Lower lobe of right lung (tissue), 2 donors: ENCODE measurements around the gene SMOC1. TPM values are rescaled to one million over a fixed set of nuclear protein-coding genes. Genes with fewer than 3 reads are reported as not detected.

Source experiments
- ATAC-seq, 2 donors: fragments of 200-7000 bp; cut with Tn5 transposase; one replicate each; pipeline ENCODE4 v1.9.1; 2020 to 2022; ENCODE audit warnings: mild to moderate bottlenecking in 2 of 2, moderate library complexity in 2 of 2
- DNase-seq: peaks from one replicate; pipeline ENCODE4 v3.0.0-alpha.2; 2020
- H3K27ac ChIP-seq: fragments of 200-600 bp; one replicate; pipeline ENCODE4 v1.8.0; 2022
- H3K27me3 ChIP-seq: fragments of 200-600 bp; one replicate; pipeline ENCODE4 v1.8.0; 2022; ENCODE audit warnings: low read depth
- H3K36me3 ChIP-seq: fragments of 200-600 bp; one replicate; pipeline ENCODE4 v1.8.0; 2022; ENCODE audit warnings: mild to moderate bottlenecking
- H3K4me1 ChIP-seq: fragments of 200-600 bp; one replicate; pipeline ENCODE4 v1.8.0; 2022
- H3K4me3 ChIP-seq: fragments of 200-600 bp; one replicate; pipeline ENCODE4 v1.8.0; 2022; ENCODE audit warnings: mild to moderate bottlenecking
- H3K9me3 ChIP-seq: fragments of 200-600 bp; one replicate; pipeline ENCODE4 v1.8.0; 2022
- intact Hi-C: fragments of 100-400 bp; cut with DNase I; formaldehyde crosslinking; loops from one replicate; pipeline ENCODE4 v1.11.0; 2022
- total RNA-seq: library from RNA; stranded (reverse); fragmentation: NEBNext Ultra II Directional; extraction: Animal tissue kit (Norgen Biotek cat#: 25700); gene quantifications from one replicate; pipeline ENCODE4 v1.2.1, GENCODE V29; 2021
- TF ChIP-seq, protein P1 (sequence below): fragments of 200-600 bp; IDR thresholded peaks from one replicate; pipeline ENCODE4 v1.8.0; 2022; ENCODE audit warnings: antibody characterized with exemption, mild to moderate bottlenecking
- donor health status: DM: no; HTN: yes; CAD: no; lungs with severe emphysema.

Gene SMOC1
- total RNA-seq, 1 donor from 2014 or later, result 1.1 TPM

DNA sequence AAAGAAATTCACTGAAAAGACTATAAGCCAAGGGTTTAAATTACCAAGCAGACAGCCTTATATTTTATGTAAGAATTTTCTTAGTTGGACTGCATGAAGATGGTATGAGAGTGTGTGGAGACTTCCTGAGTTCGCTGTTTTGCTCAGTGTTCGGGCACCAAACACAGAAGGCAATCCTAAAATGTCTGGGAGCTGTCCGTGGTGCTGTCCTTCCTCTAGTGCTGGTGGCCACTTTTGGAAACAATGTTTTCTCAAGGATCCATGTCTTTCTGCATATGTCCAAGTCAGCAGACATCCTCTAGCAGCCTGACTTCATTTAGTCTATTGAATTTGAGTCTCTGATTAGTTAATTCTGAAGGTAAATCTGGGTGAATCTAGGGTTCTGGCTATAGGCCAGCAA lies 173.8 kb downstream of the SMOC1 start:
- TF ChIP-seq, protein P1, sequence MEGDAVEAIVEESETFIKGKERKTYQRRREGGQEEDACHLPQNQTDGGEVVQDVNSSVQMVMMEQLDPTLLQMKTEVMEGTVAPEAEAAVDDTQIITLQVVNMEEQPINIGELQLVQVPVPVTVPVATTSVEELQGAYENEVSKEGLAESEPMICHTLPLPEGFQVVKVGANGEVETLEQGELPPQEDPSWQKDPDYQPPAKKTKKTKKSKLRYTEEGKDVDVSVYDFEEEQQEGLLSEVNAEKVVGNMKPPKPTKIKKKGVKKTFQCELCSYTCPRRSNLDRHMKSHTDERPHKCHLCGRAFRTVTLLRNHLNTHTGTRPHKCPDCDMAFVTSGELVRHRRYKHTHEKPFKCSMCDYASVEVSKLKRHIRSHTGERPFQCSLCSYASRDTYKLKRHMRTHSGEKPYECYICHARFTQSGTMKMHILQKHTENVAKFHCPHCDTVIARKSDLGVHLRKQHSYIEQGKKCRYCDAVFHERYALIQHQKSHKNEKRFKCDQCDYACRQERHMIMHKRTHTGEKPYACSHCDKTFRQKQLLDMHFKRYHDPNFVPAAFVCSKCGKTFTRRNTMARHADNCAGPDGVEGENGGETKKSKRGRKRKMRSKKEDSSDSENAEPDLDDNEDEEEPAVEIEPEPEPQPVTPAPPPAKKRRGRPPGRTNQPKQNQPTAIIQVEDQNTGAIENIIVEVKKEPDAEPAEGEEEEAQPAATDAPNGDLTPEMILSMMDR, result no peak
- ATAC-seq, result no peak
- no peak for DNase-seq
- intact Hi-C loops, result no loop called here
- peaks cover 6% of the 10 kb centered on the region for H3K27me3 ChIP-seq
- H3K27ac ChIP-seq, result no peak overlapping the region
- no peaks in the 10 kb centered on the region for H3K4me1 ChIP-seq
- no peaks in the 10 kb centered on the region for H3K9me3 ChIP-seq
- no peaks in the 10 kb centered on the region for H3K36me3 ChIP-seq
- no peak overlapping the region for H3K4me3 ChIP-seq

- Histone ChIP-seq H3K4me3 (no peak overlapping the region), H3K27ac (no peak overlapping the region), H3K4me1 (no peaks in the 10 kb centered on the region), H3K27me3 (peaks cover 3% of the 10 kb centered on the region), H3K9me3 (no peaks in the 10 kb centered on the region), H3K36me3 (no peaks in the 10 kb centered on the region)
- no peak for ATAC-seq
- intact Hi-C loops, result no loop called here
- TF ChIP-seq, protein P1, result no peak
- DNase-seq, result no peak
These were observed 178.4 kb downstream of the SMOC1 start for GRCh38 chr14:70057519-70058136.

DNA sequence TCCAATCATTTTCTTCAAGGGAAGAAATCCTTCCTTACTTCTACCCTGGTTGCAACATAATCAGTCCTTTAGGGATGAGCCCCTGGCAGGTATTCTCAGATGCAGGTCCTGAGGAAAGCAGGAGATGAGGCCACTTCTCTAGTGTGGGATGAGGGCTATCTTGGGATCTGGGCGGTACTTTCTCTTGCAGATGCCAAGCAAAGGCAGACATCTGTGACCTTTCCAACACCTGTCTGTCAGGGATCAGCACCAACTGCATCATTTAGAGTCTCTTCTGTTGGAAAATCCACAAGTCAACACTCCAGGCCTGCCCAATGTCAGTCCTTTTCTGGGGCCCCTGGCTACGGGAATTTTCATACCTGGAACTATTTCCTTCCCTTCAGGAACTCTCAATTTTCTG lies 180.3 kb downstream of the SMOC1 start:
- Histone ChIP-seq H3K27ac (no peak overlapping the region), H3K4me1 (no peaks in the 10 kb centered on the region), H3K9me3 (no peaks in the 10 kb centered on the region), H3K4me3 (no peak overlapping the region), H3K36me3 (no peaks in the 10 kb centered on the region), H3K27me3 (peaks cover 3% of the 10 kb centered on the region)
- ATAC-seq, result no peak
- TF ChIP-seq, protein P1, result no peak
- intact Hi-C loops, result no loop called here
- no peak for DNase-seq

- Histone ChIP-seq H3K4me3 (no peak overlapping the region), H3K36me3 (no peaks in the 10 kb centered on the region), H3K27ac (no peak overlapping the region), H3K4me1 (no peaks in the 10 kb centered on the region), H3K9me3 (no peaks in the 10 kb centered on the region), H3K27me3 (peaks cover 3% of the 10 kb centered on the region)
- no peak for ATAC-seq
- intact Hi-C loops, result no loop called here
- TF ChIP-seq, protein P1, result no peak
- DNase-seq, result no peak
These were observed 181.9 kb downstream of the SMOC1 start for GRCh38 chr14:70061108-70061507.

DNA sequence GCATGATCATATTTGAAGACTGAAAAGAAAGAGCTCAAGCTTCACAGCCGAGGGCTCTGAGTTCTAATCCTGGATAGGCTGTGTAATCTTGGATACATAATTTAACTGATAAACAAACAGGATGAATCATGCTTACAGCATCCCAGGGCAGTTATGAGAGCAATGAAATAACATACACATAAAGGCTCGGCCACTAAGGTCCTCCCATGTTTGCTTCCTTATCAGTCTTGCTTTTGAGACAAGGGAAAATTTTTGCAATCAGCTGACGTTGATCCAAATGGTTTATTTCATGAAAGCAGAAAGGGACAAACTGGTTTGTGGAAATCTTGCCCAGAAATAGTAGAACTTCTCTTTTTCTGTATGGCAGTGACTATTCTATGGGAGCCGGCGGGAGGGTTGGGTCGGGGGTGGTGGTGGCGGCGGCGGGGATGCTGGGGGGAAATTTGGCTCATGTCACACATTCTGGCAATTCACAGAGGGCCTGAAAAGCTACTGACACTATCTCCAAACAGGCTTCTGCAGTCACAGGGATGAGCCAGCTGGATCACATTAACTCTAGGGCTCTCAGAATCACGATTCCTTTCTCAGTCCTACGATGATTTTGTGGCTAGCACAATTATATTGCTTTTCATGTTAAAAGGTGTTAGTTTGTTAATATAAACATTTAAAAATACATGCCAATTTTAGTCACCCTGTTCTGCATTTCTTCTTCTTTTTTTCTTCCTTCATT lies 185.1 kb downstream of the SMOC1 start:
- H3K36me3 ChIP-seq, result no peaks in the 10 kb centered on the region
- no peak for DNase-seq
- TF ChIP-seq, protein P1, result no peak
- H3K4me3 ChIP-seq, result no peak overlapping the region
- H3K4me1 ChIP-seq, result no peaks in the 10 kb centered on the region
- H3K27me3 ChIP-seq, result no peaks in the 10 kb centered on the region
- H3K27ac ChIP-seq, result no peak overlapping the region
- intact Hi-C loops, result no loop called here
- no peaks in the 10 kb centered on the region for H3K9me3 ChIP-seq
- ATAC-seq, result no peak
